GM21360 (cell line): ENCODE data around the gene RAB4A.
"Not testable (repeated sequence)": the region's sequence is repeated elsewhere in the genome, so short reads cannot be mapped to it uniquely, and the experiment has no call there.

Experiments
- ATAC-seq: cut with Tn5 transposase; IDR thresholded peaks from one replicate; pipeline ENCODE4 v1.9.1; 2021; ENCODE audit warnings: mild to moderate bottlenecking, moderate library complexity; ENCODE audit not compliant: unreplicated experiment

Gene RAB4A

DNA sequence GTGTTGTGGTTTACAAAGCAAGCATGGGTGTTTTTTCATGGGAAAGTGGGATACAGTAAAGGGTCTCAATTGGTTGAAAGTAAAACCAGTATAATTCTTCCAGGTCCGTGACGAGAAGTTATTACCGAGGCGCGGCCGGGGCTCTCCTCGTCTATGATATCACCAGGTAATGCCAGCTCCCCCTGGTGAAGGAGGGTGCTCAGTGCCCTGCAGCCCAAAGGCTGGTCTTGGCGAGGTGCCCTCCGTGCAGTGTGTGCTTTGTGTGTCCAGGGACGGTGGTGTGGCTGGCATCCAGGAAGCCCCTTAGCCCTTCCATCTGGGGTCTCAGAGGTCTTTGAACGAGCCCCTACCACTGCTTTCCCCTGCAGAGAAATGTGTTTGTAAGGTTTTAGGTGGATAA is 24.8 kb downstream of the RAB4A start:
- no peak for ATAC-seq

DNA sequence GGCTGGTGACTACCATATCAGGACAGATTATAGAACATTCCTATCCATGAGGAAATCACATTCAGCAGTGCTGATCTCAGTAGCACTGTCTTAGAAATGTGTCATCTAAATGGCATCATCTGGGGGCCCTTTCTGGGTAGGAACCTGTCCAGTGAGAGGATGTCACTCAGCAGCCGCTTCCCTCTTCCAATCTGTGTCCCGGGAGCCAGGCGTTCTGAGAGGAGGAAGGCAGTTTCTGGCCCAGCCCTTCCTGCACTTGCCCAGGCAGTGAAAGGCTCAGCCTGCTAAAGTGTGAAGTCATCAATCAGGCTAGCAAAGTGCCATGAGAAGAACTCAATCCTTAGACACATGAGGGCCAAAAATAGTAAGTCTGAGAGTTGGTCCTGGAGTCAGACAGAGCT is 25.6 kb downstream of the RAB4A start:
- no peak for ATAC-seq

DNA sequence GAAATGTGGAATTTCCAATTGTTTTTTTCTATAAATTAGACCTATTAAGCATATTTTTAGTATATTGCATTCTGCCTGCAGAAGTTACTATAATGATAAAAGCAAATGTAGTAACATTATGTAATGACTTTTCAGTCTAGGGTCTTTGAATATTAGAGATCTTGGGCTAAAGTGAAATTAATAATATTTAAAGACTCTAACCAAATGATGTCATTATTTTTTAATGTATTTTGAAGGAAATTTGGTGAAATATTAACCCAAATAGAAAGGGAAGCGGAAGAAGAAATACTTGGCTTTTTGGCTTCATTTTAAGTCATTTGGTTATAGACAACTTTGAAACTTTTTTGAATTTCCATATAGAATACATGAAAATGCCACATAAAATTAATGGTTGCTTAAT is 26.8 kb downstream of the RAB4A start:
- ATAC-seq, result no peak

DNA sequence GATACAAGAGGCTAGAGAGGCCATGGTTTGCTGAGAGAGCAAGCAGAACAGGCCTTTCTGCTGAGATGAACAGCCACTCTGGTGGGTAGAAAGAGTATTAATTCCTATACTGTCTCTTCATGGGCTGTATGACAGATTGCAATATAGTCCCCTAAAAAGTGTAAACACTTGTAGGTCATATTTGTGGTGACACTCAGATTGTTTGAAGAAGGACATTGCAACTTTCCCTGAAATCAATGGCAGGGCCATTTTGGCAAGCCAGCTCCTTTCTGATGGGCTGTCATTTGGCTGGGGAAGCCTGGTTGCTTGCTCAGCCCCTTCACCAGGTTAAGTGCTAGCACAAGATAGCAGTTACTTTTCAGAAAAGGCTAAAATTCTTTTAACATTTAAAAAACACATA is 27.5 kb downstream of the RAB4A start:
- ATAC-seq, result no peak

DNA sequence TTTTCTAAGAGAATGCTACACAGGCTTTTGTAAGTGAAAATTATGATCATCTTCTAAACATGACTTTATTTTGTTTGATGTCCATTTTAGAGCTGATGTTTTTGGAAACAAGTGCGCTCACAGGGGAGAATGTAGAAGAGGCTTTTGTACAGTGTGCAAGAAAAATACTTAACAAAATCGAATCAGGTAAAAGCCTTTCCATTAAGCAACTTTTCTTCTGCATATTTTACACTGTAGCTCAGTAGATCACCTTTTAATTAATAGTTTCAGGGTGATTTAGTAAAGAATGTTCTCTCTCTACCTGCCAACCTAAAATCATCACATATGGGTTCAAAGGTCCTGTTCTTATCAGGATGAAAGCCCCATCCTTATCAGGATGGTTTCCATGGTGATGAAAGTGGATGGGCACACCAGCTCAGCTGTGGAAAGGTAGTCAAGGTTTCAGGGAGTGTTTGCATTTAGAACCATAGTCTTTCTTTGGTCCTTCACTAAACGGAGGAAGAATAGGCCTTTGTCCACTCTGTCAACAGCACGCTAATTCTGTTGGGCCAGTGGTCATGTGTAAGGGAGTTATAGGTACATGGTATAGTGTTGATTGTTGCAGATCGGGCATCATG is 28.1 kb downstream of the RAB4A start:
- ATAC-seq, result no peak

DNA sequence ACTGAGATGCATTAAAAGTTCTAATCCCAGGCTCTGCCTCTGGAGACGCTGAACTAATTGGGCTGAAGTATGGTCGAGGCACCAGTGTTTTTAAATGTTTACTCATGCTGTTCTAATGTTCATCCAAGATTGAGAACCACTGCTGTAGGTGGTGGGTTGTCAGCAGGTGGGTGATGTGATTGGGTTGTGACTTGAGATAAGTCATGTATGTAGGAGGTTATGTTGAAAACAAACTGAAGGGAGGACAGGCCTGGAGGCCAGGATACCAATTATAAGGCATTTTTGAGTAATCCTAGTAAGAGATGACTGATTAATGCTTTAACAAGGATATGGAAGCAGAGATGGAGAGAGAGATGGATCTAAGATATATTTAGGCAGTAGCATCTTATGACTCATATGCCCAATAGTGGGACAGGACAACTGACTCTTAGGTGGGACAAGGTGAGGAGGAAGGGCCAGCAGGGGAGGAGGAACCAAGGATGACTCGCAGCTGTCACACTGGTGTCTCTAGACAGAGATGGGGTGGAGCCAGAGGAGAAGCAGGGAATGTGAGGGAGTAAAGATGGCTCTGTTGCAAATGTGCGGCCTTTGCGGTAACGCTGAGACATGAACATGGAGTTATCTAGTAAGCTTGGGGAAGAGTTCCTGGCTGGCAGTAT is 29.3 kb downstream of the RAB4A start:
- no peak for ATAC-seq

DNA sequence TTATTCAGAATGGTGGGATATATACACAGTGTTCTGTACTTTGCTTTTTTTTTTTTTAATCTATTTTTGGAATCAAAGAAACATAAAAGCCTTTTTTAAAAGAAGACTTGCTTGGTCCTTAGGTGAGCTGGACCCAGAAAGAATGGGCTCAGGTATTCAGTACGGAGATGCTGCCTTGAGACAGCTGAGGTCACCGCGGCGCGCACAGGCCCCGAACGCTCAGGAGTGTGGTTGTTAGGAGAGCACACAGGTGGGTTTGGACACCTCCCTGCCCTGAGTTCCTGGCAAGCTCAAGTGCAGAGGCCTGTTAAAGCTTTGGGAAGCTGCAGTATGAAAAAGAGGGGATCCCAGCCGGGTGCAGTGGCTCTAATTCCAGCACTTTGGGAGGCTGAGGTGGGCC is 31.8 kb downstream of the RAB4A start:
- no peak for ATAC-seq

DNA sequence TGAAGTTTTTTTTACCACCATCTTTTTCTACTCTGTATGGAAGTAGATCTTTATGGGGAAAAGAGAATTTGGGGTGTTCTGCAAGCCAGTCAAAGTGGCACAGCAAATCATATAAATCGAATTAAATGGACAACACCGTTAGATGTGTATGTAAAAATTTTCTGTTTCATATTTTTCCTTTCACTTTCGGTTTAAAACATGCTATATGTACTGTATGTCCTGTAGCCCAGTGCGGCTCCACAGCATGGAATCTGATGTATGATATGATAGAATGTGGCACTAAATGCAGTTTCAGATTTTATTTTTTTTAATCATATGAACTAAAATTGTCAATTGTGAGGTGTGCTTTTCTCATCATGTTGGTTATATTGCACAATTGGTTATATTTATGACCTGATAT is 32.9 kb downstream of the RAB4A start:
- no peak for ATAC-seq

DNA sequence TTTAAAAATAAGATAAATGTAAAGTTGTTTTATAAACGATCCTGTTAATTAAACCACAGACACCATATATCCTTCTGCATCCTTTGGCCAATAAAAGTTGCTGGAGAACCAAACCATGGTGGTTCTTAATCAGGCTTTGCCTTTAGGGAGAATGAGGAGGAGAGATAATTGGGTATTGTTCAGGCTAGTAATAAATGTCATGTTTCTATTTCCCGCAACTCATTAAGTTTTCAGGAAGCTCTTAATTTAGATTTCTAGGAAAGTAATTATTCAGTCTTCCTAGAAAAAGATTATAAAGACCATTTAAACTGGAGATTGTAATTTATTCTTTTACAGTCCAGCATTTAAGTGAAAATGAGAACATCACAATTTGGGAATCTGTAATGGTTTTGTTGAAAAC is 34.5 kb downstream of the RAB4A start:
- no peak for ATAC-seq

DNA sequence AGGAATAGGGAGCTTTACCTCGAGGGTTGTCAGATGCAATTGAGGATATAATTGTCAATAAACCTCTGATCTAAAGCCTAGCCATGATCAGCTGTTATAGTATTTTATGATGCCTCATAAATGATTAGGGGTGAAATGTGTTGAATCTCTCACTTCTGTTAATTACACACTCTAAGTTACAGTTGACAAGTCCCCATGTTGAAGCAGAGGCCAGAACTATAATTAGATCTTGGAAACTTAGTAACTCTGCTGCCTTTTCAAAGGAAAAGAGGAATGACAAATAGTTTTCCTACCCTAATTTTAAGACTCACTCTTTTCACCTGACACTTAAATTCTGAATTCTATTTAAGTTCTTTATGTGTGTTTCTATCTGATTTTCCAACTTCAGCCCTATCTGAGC is 38.2 kb downstream of the RAB4A start:
- no peak for ATAC-seq

DNA sequence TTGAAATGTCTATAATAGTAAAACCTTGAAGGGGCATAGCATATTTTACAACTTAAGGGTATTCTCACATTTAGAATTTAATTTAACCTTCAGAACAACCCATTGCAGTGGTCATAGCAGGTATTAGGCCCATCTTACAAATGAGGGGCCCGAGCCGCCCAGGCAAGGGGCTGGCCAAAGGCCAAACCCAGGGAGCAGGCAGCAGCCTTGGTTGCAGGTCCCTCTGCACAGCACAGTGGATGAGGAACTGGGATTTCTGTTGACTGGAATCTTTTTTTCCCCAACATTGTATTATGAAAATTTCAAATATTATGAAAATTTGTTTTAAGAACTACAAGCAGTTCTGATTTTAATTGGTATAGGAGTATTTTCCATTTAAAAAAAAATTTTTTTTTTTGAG is 38.8 kb downstream of the RAB4A start:
- ATAC-seq, result no peak

DNA sequence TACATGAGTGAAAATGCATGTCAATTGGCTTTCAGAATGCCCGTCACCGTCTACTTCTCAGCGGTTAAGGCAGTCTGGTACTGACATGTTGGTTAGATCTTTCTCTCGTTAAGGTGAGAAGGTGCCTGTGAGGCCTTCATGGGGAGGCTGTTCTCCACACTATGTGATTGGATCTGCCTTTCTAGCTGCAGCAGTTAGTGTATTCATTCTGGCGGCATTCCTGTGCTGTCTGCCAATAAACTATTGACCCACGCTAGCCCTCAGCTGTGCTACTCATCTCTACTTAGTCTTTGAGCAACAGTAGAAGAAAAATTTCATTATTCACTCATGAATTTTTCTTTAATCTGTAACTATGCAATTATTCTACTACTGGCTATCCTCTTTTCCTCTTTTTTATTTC is 39.9 kb downstream of the RAB4A start:
- ATAC-seq, result no peak

DNA sequence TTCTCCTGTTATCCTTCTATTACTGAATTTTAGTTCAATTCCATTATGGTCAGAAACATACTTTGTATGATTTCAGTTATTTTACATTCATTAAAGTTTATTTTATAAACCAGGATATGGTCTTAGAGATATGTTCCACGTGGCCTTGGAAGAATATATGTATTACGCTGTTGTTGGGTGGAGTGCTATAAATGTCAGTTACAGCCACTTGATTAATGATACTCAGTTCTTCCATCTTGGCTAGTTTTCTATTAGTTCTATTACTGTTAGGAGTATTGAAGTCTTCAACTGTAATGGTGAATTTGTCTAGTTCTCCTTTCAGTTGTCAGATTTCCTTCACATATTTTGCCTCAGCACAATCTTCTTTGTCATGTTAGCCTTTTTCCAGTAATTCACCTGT is 45.3 kb downstream of the RAB4A start:
- no peak for ATAC-seq

DNA sequence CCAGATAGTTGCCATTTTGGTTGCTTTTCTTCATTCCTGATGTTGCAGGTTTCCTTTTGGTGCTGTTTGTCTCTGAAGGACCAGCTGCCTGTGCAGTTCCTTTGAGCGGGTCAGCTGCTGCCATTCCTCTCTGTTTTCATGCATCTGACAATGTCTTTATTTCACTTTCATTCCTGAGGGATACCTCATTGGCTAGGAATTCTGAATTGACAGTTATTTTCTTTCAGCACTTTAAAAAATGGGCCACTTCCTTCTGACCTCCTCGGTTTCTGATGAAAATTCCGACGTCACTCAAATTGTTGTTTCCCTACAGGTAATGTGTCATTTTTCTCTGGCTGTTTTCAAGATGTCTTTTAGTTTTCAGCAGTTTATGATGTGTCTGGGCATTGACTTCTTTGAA is 47.1 kb downstream of the RAB4A start:
- ATAC-seq, result no peak

DNA sequence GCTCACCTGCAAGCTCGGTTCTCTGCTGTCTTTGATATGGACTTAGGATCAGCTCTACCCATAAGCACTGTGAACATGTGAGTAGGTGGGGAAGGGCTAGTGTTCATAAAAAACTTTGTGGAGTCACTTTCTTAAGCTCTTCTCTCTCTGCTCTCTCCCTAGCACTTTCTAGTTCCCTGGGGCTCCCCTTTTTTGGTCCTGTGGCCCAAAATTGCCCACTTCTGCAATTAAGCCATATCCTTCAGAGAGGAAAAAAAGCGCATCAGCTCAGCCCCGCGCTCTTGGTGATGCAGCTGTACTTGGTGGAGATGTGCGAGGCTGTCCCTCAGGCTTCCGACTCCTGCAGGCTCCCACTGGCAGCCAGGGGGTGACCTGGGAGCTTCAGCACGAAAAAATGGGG is 48.6 kb downstream of the RAB4A start:
- no peak for ATAC-seq

DNA sequence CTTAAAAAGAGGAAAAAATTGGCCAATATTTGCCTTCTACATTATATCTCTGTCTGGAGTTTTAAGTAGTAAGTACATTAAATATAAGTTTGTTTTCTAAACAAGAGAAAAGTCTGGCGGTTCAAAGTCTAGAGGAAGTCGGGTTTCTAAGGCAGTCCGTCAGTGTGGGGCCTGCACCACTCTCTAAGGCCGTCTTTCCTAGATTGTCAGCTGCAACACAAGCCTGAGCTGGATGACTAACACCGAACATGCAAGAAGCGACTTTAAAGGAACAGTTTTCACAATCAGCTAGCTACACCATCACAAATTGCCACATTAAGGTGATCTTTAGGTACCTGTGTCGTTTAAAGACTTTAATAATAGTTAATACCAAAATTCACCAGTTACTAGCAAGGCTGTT is 52.3 kb downstream of the RAB4A start:
- no peak for ATAC-seq

DNA sequence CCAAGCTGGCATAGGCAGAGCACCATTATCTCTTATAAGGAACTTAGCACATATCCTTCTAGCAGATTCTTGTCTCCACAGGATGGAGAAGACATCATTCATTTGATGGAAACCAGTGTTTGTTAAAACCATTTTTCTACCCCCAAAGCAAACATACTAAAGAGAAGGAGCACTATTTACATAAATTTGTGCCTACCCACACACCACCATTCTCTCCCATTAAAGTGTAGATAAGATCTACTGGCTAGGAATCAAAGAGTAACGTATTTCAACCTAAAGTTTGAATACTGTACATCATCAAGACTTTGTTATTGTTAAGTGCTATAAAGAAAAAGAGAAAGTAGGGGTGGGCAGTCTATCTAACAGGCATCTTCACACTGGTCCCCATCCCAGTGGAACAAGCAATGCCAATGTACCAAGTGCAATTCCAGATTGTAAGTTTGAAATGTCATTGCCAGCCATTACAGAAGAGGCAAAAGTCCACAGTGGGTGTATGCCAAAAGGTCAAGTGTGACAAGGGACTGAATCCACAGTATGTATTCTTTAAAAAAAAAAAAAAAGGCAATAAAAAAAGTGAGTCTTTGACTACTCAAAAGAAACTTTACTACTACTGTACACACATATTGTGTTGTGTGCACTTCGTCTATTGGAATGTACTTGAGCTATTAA is 53.1 kb downstream of the RAB4A start:
- no peak for ATAC-seq

DNA sequence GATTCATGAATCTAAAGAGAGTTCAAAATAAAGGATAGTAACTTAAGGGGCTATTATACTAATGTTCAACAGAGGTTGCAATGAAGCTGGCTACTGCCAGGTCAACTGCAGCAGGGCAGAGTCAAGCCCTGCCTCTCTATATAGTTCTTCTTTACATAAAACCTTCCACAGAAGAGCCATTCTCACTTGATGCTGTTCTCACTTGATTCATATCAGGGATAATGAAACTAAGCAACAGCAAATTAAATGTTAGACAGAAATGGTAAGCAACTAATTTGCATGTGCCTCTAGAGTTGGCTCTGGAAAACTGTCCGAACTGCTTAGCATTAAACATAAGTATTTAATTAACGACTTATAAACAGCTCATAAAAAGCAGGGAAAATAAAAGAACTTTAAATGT is 54.5 kb downstream of the RAB4A start:
- ATAC-seq, result no peak

DNA sequence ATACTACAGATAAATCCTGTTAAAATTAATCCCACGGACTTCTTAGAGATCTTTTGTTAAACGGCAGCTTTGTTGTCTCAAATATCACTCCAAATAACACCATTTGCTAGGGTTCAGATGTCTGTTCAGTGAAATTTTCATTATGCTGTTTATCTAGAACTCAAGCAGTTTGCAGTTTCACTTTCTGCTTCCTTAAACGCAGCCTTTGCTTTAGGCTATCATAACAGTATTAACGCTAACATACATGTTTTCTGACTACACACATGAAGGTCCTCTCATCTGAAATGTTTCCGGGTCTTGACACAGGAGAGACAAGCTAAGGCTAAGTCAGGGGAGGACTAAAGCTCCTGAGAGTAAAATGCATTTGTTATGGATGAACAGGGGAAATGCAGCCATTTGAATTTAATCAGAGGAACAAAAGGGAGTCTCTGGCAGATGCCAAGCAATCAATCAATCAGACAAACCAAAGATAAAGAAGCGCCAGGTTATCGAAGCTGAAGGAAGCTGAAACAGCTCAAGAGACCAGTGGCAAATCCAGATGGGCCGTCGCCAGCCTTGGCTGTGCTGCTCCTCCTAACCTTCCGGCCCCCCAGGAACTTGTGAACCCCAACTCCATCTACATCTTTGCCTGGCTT is 55.1 kb downstream of the RAB4A start:
- no peak for ATAC-seq

DNA sequence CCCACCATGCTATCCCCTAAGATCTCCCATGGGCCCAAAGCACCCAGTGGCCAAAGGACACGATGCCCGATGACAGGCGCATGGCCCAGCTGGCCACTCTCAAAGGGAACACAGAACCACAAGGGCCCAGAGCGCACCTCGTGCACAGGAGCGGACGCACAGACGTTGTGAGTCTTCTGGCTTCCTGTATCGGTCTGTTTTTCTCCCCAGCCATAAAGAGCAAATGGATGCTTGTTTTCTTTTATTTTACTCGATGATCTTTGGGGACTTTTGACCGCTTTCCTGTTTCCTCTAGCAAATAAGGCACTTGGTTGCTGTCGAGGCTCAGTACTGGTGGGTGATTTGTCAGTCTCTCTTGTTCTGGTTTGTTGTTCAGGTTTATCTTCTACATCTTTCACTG is 55.7 kb downstream of the RAB4A start:
- no peak for ATAC-seq

DNA sequence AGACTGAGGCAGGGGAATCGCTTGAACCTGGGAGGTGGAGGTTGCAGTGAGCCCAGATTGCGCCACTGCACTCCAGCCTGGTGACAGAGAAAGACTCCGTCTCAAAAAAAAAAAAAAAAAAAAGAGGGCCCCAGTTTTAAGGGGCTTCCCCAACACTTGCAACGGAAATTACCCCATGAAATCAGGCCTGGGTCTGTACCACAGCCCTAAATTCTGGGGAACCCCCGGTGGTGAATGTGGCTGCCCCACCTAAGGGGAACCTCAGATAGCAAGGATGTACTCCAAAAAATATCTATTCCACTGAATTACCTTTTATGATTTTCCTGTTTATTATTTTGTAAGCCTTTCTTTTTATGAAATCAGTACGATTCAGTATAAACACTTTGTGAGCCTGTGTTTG is 56.9 kb downstream of the RAB4A start:
- ATAC-seq, result not testable (repeated sequence)
